ENCODE results near the gene CPNE4.

The CPNE4 gene

DNA sequence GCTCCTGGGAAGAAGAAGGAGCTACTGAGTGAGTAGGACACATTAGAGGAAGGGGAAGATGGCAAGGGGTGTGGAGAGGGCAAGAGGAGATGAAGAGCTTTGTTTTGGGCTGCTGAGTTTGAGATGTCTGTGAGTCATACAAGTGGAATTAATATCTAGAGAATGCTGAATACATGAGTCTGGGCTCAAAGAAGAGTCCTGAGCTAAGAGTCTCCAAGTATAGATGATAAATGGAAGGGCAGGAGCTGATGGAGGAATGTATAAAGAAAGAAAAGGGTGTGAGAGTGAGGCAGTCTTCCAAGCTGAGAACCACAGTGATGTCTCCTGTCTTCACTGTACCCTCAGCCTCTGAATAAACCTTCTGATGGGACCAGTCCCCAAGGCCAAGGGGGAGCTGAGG, 326.6 kb downstream of the CPNE4 start:
- no peak overlapping the region for H3K4me3 ChIP-seq (ENCODE audit: extremely low read depth, insufficient read depth, low read length, poor library complexity, severe bottlenecking)
- H3K9me3 ChIP-seq (ENCODE audit: control insufficient read depth, low read length): peaks cover 4% of the 10 kb centered on the region
- H3K27ac ChIP-seq (ENCODE audit: low read depth, low read length, severe bottlenecking): no peak overlapping the region
- no peaks in the 10 kb centered on the region for H3K36me3 ChIP-seq (ENCODE audit: control insufficient read depth, insufficient read depth, low read length)
- peaks cover 5% of the 10 kb centered on the region for H3K4me1 ChIP-seq (ENCODE audit: control insufficient read depth, insufficient read depth, low read length, poor library complexity, severe bottlenecking)

DNA sequence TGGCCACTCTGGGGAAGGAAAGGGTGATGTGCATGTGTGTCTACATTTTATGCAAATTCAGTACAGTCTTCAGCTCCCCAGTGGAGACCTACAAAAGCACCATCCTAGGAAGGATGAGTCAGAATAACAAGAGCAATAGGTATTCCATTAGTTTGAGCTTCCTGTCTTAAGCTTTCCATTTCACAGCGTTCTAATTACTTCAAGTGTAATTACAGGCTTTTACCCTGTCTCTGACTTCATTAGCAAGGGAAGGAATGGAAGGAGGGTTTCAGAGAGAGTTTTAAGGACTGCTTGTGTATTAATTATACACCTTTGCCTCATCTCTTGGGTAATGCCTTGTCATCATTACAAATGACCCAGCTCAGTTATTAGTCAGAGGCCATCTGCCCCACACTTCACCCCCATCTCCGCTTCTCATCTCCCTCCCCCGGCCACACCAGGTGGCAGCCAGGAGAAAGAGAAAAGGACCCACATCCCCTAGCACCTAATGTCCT, 329.2 kb downstream of the CPNE4 start:
- no peak overlapping the region for H3K4me3 ChIP-seq (ENCODE audit: extremely low read depth, insufficient read depth, low read length, poor library complexity, severe bottlenecking)
- no peaks in the 10 kb centered on the region for H3K36me3 ChIP-seq (ENCODE audit: control insufficient read depth, insufficient read depth, low read length)
- WGBS, 2 experiments (ENCODE audit: insufficient coverage in 2 of 2): no CpG with 5 or more reads among the region's 3 CpGs
- H3K9me3 ChIP-seq (ENCODE audit: control insufficient read depth, low read length): peaks cover 4% of the 10 kb centered on the region
- H3K4me1 ChIP-seq (ENCODE audit: control insufficient read depth, insufficient read depth, low read length, poor library complexity, severe bottlenecking): peaks cover 5% of the 10 kb centered on the region
- H3K27ac ChIP-seq (ENCODE audit: low read depth, low read length, severe bottlenecking): no peak overlapping the region

- 33% methylated on average over 1 of the region's 1 CpG; no CpG with 5 or more reads in 1 of the 2 experiments for WGBS, 2 experiments (ENCODE audit: insufficient coverage in 2 of 2)
- H3K27ac ChIP-seq (ENCODE audit: low read depth, low read length, severe bottlenecking): no peak overlapping the region
- H3K4me1 ChIP-seq (ENCODE audit: control insufficient read depth, insufficient read depth, low read length, poor library complexity, severe bottlenecking): peaks cover 5% of the 10 kb centered on the region
- H3K9me3 ChIP-seq (ENCODE audit: control insufficient read depth, low read length): peaks cover 4% of the 10 kb centered on the region
- no peaks in the 10 kb centered on the region for H3K36me3 ChIP-seq (ENCODE audit: control insufficient read depth, insufficient read depth, low read length)
- H3K4me3 ChIP-seq (ENCODE audit: extremely low read depth, insufficient read depth, low read length, poor library complexity, severe bottlenecking): no peak overlapping the region
Observed at GRCh38 chr3:131705099-131705498, 329.7 kb downstream of the CPNE4 start.

DNA sequence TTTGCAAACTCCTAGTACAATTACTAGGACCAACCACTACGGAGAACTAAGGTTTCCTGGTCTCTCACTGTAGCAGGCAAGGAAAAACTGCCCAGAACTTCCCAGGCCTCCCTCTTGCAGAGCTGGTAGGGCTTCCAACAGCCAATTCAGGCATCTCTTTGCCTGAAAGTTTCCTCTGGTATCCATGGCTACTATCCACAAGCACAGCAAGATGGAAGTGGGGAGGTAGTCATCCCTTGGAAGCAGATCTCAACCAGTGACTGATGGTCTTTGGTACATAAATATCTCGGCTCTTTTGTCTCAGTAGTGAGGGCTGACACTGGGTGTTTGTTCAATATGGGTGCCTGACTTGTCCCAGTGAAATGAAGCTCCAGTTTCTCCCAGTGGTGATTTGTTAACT, 330.7 kb downstream of the CPNE4 start:
- Histone ChIP-seq H3K27ac (ENCODE audit: low read depth, low read length, severe bottlenecking) (no peak overlapping the region), H3K4me1 (ENCODE audit: control insufficient read depth, insufficient read depth, low read length, poor library complexity, severe bottlenecking) (peaks cover 5% of the 10 kb centered on the region), H3K36me3 (ENCODE audit: control insufficient read depth, insufficient read depth, low read length) (no peaks in the 10 kb centered on the region), H3K4me3 (ENCODE audit: extremely low read depth, insufficient read depth, low read length, poor library complexity, severe bottlenecking) (no peak overlapping the region), H3K9me3 (ENCODE audit: control insufficient read depth, low read length) (peaks cover 1% of the 10 kb centered on the region)
- 85 to 94% methylated on average over 2 of the region's 2 CpGs for WGBS, 2 experiments (ENCODE audit: insufficient coverage in 2 of 2)

- Histone ChIP-seq H3K4me3 (ENCODE audit: extremely low read depth, insufficient read depth, low read length, poor library complexity, severe bottlenecking) (no peak overlapping the region), H3K27ac (ENCODE audit: low read depth, low read length, severe bottlenecking) (no peak overlapping the region), H3K36me3 (ENCODE audit: control insufficient read depth, insufficient read depth, low read length) (no peaks in the 10 kb centered on the region), H3K4me1 (ENCODE audit: control insufficient read depth, insufficient read depth, low read length, poor library complexity, severe bottlenecking) (peaks cover 5% of the 10 kb centered on the region), H3K9me3 (ENCODE audit: control insufficient read depth, low read length) (no peaks in the 10 kb centered on the region)
- WGBS, 2 experiments (ENCODE audit: insufficient coverage in 2 of 2): 60% methylated on average over 1 of the region's 2 CpGs; no CpG with 5 or more reads in 1 of the 2 experiments
Observed at GRCh38 chr3:131702146-131702545, 332.7 kb downstream of the CPNE4 start.

- Histone ChIP-seq H3K9me3 (ENCODE audit: control insufficient read depth, low read length) (no peaks in the 10 kb centered on the region), H3K27ac (ENCODE audit: low read depth, low read length, severe bottlenecking) (no peak overlapping the region), H3K4me3 (ENCODE audit: extremely low read depth, insufficient read depth, low read length, poor library complexity, severe bottlenecking) (no peak overlapping the region), H3K4me1 (ENCODE audit: control insufficient read depth, insufficient read depth, low read length, poor library complexity, severe bottlenecking) (peaks cover 5% of the 10 kb centered on the region), H3K36me3 (ENCODE audit: control insufficient read depth, insufficient read depth, low read length) (no peaks in the 10 kb centered on the region)
- 44 to 86% methylated on average over 1 of the region's 2 CpGs for WGBS, 2 experiments (ENCODE audit: insufficient coverage in 2 of 2)
Observed at GRCh38 chr3:131701153-131701770, 333.6 kb downstream of the CPNE4 start.

- no peak overlapping the region for H3K27ac ChIP-seq (ENCODE audit: low read depth, low read length, severe bottlenecking)
- WGBS, 2 experiments (ENCODE audit: insufficient coverage in 2 of 2): no CpG with 5 or more reads among the region's 1 CpG
- no peak overlapping the region for H3K4me3 ChIP-seq (ENCODE audit: extremely low read depth, insufficient read depth, low read length, poor library complexity, severe bottlenecking)
- H3K36me3 ChIP-seq (ENCODE audit: control insufficient read depth, insufficient read depth, low read length): no peaks in the 10 kb centered on the region
- H3K9me3 ChIP-seq (ENCODE audit: control insufficient read depth, low read length): no peaks in the 10 kb centered on the region
- H3K4me1 ChIP-seq (ENCODE audit: control insufficient read depth, insufficient read depth, low read length, poor library complexity, severe bottlenecking): no peaks in the 10 kb centered on the region
Observed at GRCh38 chr3:131699001-131699400, 335.8 kb downstream of the CPNE4 start.

- Histone ChIP-seq H3K4me3 (ENCODE audit: extremely low read depth, insufficient read depth, low read length, poor library complexity, severe bottlenecking) (no peak overlapping the region), H3K36me3 (ENCODE audit: control insufficient read depth, insufficient read depth, low read length) (no peaks in the 10 kb centered on the region), H3K4me1 (ENCODE audit: control insufficient read depth, insufficient read depth, low read length, poor library complexity, severe bottlenecking) (no peaks in the 10 kb centered on the region), H3K27ac (ENCODE audit: low read depth, low read length, severe bottlenecking) (no peak overlapping the region), H3K9me3 (ENCODE audit: control insufficient read depth, low read length) (no peaks in the 10 kb centered on the region)
- 88 to 92% methylated on average over 3 to 4 of the region's 4 CpGs for WGBS, 2 experiments (ENCODE audit: insufficient coverage in 2 of 2)
Observed at GRCh38 chr3:131694376-131694775, 340.4 kb downstream of the CPNE4 start.

DNA sequence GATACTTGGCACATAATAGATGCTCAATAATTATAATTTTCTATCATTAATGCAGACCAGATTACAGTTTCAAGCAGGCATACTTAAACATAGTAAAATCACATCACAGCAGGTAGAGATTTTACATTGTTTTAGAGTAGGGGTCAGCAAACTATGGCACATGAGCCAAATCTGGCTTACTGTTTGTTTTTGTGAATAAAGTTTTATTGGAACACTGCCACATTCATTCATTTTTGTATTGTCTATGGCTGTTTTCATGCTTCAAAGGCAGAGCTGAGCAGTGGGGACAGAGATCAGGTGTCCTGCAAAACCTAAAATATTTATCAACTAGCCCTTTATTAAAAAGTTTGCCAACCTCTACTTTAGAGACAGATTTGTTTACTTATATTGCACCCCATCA, 342.5 kb downstream of the CPNE4 start:
- no peaks in the 10 kb centered on the region for H3K36me3 ChIP-seq (ENCODE audit: control insufficient read depth, insufficient read depth, low read length)
- H3K9me3 ChIP-seq (ENCODE audit: control insufficient read depth, low read length): no peaks in the 10 kb centered on the region
- H3K4me1 ChIP-seq (ENCODE audit: control insufficient read depth, insufficient read depth, low read length, poor library complexity, severe bottlenecking): no peaks in the 10 kb centered on the region
- no peak overlapping the region for H3K4me3 ChIP-seq (ENCODE audit: extremely low read depth, insufficient read depth, low read length, poor library complexity, severe bottlenecking)
- no peak overlapping the region for H3K27ac ChIP-seq (ENCODE audit: low read depth, low read length, severe bottlenecking)

DNA sequence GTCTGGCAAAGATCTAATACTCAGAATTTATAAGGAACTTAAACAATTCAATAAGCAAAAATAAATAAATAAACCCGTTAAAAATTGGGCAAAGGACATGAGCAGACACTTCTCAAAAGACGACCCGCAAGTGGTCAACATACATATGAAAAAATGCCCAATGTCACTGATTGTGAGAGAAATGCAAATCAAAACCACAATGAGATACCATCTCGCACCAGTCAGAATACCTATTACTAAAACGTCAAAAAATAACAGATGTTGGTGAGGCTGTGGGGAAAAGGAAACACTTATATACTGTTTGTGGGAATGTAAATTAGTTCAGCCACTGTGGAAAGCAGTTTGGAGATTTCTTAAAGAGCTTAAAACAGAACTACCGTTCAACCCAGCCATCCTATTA, 344.0 kb downstream of the CPNE4 start:
- H3K4me1 ChIP-seq (ENCODE audit: control insufficient read depth, insufficient read depth, low read length, poor library complexity, severe bottlenecking): no peaks in the 10 kb centered on the region
- H3K27ac ChIP-seq (ENCODE audit: low read depth, low read length, severe bottlenecking): no peak overlapping the region
- no peaks in the 10 kb centered on the region for H3K9me3 ChIP-seq (ENCODE audit: control insufficient read depth, low read length)
- H3K36me3 ChIP-seq (ENCODE audit: control insufficient read depth, insufficient read depth, low read length): no peaks in the 10 kb centered on the region
- H3K4me3 ChIP-seq (ENCODE audit: extremely low read depth, insufficient read depth, low read length, poor library complexity, severe bottlenecking): no peak overlapping the region
- 78% methylated on average over 3 of the region's 6 CpGs; no CpG with 5 or more reads in 1 of the 2 experiments for WGBS, 2 experiments (ENCODE audit: insufficient coverage in 2 of 2)

DNA sequence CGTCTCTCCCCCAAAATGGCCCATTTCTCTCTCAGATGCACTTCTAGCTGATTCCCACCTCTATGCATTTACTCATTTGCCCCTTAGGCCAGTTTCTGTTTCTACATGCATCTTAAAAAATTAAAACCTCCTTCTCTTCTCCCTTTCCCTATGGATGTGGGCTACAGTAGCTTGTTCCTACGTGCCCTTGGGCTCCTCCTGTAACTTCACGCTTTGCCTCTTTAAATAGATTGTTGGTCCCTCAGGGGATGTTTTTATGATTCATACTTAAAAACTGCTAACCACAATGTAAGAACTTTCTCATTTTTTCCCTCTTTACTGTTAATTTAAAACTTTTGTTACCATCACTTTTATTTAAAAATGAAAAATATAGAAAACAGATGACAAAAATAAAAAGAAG, 346.4 kb downstream of the CPNE4 start:
- H3K36me3 ChIP-seq (ENCODE audit: control insufficient read depth, insufficient read depth, low read length): no peaks in the 10 kb centered on the region
- 89 to 91% methylated on average over 1 of the region's 3 CpGs for WGBS, 2 experiments (ENCODE audit: insufficient coverage in 2 of 2)
- H3K27ac ChIP-seq (ENCODE audit: low read depth, low read length, severe bottlenecking): no peak overlapping the region
- H3K4me1 ChIP-seq (ENCODE audit: control insufficient read depth, insufficient read depth, low read length, poor library complexity, severe bottlenecking): no peaks in the 10 kb centered on the region
- H3K9me3 ChIP-seq (ENCODE audit: control insufficient read depth, low read length): no peaks in the 10 kb centered on the region
- H3K4me3 ChIP-seq (ENCODE audit: extremely low read depth, insufficient read depth, low read length, poor library complexity, severe bottlenecking): no peak overlapping the region
